GM19193 (cell line): ENCODE results near the gene NEDD4L.

Experiments used
- POLR2A ChIP-seq: IDR thresholded peaks from 4 replicates; pipeline ENCODE4 v1.6.1; 2011; ENCODE audit not compliant: insufficient read depth, insufficient read length; ENCODE audit errors: extremely low read depth

The NEDD4L gene

GRCh38 chr18:58256316-58257080 is 212.5 kb downstream of the NEDD4L start:
- TF ChIP-seq POLR2A, result no peak

GRCh38 chr18:58257461-58257860 is 213.4 kb downstream of the NEDD4L start:
- TF ChIP-seq POLR2A, result no peak

GRCh38 chr18:58258692-58259342 is 214.8 kb downstream of the NEDD4L start:
- no peak for TF ChIP-seq POLR2A

GRCh38 chr18:58263055-58263957 is 219.3 kb downstream of the NEDD4L start:
- no peak for TF ChIP-seq POLR2A

GRCh38 chr18:58264075-58264474 is 220.0 kb downstream of the NEDD4L start:
- no peak for TF ChIP-seq POLR2A

GRCh38 chr18:58264840-58265239 is 220.8 kb downstream of the NEDD4L start:
- TF ChIP-seq POLR2A, result no peak

- no peak for TF ChIP-seq POLR2A
These were observed 222.3 kb downstream of the NEDD4L start for GRCh38 chr18:58266291-58266690.

- no peak for TF ChIP-seq POLR2A
These were observed 223.5 kb downstream of the NEDD4L start for GRCh38 chr18:58267493-58267892.

- no peak for TF ChIP-seq POLR2A
These were observed 224.8 kb downstream of the NEDD4L start for GRCh38 chr18:58268849-58269248.

GRCh38 chr18:58269931-58270330 is 225.9 kb downstream of the NEDD4L start:
- no peak for TF ChIP-seq POLR2A

- no peak for TF ChIP-seq POLR2A
These were observed 226.4 kb downstream of the NEDD4L start for GRCh38 chr18:58270396-58270795.

GRCh38 chr18:58271770-58272169 is 227.7 kb downstream of the NEDD4L start:
- TF ChIP-seq POLR2A, result no peak

GRCh38 chr18:58272209-58272608 is 228.2 kb downstream of the NEDD4L start:
- TF ChIP-seq POLR2A, result no peak

- TF ChIP-seq POLR2A, result no peak
These were observed 228.9 kb downstream of the NEDD4L start for GRCh38 chr18:58272779-58273435.

GRCh38 chr18:58275176-58275575 is 231.2 kb downstream of the NEDD4L start:
- TF ChIP-seq POLR2A, result no peak
